Measurements from ENCODE around the gene EHD4.

Gene EHD4

DNA sequence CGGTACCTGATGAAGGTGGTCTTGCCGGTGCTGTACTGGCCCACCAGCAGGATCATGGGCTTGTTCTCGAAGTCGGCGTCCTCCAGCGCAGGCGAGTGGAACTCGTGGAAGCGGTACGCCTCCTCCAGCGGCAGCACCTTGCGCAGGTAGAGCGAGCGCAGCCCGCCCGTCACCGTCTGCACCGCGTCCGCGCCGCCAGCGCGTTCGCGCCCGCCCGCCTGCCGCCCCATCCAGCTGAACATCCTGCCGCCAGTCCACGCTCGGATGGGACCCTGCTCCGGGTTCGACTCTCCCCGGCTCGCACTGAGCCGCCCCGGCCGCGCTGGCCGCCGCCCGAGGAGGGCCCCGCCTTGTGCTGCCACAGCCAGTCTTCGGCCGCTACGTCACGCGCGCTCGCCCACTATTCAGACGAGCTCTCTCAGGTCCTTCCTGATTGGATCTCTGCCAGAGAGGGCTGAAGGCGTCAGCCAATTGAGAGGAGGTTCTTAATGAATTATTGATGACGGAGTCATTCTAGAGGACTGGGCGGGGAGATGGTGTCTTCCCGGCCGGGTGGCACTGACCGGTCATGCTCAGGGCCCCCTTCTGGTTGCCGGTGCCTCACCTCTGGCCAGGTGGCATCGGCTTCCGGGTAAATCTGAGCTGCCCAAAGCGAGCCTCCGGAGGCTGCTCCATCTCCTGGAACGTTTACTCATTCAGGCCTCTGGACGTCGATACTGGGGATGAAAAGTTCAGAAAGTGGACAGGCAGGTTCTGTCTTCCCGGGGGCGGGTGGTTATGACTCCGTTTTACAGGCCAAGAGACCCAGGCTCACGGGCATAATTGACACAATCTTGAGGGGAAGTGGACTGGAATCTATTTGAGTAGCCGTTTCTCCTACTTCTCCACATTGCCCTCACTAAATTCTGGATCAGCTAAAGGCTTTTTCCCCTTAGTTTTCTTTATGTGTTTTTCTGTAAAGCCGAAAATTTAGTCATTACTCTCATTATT is at the start of gene EHD4:
Gene EHD4, minus strand, starts transcription at position 305 of the 990 bp plus-strand sequence. Its CDS starts 63 bp downstream, at position 242.
- DNase-seq, result peak; percentile 94

DNA sequence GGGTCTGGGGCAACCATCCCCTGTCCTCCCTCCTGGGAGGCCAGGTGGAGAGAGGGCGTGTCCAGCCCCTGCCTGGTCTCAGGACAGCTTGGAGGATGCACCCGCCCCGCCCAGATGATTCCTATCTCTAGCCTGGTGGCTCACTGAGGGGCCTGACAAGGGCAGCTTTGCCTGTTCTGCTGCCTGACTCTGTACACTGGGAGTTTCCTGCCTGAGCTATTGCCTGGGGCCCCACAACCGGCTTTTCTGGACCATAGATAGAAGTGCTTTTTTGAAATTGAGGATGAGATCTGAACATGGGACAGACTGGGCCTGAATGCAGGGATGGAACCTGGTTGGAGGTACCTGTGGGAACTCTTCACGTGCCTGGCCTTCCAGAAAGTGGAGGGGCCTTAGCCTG is 49.2 kb upstream of the EHD4 start:
- DNase-seq, result no peak

DNA sequence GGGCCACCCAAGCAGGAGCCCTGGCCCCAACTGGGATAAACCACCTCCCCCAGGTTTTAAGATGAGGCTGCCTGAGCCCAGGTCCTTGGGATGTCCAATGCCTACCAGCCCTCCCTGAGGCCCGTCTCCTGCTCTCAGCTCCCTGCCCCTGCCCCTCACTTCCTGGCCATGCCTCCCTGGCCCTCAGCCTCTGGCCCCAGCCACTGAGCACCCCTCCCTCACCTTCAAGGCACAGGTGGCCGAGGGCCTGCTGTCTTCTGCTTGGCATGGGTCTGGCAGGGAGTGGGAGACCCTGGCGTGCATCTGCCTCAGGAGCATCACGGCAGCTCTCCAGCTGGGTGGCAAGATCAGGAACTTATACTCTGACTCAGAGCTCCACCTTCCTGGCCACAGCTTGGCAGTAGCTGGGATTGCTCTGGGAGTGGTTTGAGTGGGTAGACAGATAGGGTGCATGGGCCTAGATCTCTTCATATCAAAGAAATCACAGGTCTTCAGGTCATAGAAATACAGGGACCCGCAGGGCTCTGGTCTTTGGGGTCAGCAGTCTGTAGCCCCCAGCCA is 48.4 kb upstream of the EHD4 start, which contains the start of gene PLA2G4E:
Gene PLA2G4E, minus strand, starts transcription at position 330 of the 561 bp plus-strand sequence. Its CDS starts 12 bp downstream, at position 318.
- DNase-seq, result no peak

DNA sequence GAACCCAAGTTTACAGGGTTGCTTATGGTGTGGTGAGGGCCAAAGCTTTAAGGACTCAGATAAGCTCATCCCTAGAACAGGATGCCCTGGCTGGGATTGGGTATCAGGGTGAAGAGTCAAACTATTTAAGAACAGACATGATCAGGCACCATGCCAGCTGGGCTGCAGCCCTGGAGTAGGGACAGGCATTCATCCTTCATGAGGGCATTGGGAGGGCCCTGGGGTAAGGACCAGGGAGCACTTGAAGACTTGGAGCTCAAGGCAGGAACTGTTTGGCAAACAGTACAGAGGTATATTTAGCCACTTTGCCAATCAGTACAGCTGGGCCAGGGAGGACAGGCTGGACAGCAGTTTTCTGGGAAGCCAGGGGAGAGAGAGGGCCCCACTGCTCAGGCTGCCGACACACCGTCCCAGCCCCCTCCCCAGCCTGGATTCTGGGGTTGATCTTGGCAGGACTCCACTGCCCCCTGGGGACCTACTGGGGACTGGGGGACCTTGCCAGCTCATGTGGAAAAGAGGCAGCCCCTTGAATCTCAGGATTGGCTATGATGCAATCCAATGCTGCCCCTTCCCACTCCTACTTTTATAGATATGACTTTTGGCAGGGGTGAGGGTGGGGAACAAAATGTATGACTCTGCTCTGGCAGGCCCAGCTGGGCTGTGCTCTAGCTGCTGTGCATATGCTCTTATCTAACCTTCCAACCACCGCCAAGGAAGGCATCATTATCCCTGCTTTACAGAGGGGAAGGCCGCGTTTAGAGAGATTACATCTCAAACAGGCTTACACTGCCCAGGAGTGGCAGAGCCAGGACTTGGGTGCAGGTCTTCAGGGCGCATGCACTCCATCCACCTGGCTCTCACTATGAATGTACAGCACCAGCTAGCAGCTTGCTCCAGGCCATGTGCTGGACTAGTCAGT is 46.2 kb upstream of the EHD4 start:
- no peak for DNase-seq

DNA sequence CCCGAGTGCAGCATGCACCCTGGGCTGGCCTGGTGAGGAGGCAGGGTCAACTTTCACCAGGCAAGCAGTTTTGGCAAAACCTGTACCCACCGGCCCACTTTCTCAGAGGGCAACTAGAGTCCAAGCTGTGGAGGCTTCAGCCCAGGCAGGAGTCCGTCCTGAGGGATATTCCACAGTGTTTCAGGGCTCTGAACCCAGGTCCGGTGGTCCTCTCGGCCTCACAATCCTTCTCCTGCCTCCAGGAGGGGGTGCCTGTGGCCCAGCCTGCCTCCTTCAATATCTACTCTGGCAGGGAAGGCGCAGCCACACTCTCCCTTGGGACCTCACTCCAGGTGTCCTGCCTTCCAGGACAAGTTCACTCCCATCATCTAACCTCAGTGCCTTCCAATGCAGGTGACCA is 44.6 kb upstream of the EHD4 start:
- no peak for DNase-seq

DNA sequence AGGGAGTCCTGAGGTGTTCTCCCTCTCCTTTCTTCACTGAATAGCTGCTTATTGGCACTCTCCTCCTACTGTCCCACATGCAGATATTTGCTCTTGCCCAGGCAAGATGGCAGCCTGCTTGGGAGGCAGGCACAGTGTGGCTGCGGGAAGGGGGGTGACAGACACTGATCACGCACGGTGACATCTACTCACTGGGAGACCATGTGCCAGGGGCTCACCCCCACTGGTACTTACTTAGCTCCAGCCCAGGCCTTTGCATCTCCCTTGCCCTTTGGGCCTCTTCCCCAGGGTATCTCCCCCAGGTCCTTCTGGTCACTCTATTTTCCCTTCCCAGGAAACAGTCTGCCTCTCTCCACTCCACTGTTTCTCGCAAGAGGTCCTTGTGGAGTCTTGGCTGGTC is 42.0 kb upstream of the EHD4 start:
- DNase-seq, result no peak

DNA sequence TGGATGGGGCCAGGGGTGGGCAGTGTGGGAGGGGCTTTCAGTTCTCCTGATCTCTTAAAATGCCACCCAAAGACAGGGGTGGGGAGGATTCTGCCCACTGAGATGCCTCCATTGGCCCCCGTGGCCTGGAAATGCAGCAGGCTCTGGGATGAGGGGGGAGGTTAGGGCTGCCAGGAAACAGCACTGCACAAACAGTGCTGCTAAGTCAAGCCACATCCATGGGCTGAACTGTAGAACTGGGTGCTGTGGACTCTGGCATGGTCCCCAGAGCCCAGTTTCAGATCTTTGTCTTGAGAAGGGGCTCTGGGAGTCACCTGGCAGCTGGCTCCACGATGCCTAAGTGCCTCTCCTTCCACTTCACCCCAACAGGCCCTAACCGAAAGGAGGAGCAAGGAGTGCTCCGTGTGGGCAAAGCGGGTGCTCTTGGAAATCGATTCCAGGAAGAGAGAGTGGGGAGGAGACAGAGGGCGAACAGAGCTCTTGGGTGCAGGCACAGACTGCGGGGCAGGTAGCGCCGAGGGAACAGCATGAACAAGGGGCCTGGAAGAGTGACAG is 40.6 kb upstream of the EHD4 start:
- DNase-seq, result no peak

DNA sequence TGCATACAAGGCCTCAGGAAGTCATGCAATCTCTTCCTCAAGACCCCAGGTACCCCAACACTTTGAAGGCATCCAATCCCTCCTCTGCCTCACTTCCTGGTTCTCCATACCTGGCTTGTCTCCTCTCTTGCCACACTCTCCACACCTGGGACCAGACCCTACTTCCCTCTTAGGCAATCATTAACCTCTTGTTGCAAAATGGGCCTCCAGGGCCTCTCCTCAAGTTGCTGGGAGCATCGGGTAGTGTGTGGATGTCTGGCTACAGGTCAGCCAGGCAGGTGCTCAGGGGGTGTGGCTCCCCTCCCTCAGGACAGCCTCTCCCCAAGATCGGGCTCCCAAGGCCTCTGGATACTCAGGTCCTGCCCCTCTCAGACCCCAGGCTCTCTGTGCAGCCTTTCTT is 39.9 kb upstream of the EHD4 start:
- DNase-seq, result no peak

DNA sequence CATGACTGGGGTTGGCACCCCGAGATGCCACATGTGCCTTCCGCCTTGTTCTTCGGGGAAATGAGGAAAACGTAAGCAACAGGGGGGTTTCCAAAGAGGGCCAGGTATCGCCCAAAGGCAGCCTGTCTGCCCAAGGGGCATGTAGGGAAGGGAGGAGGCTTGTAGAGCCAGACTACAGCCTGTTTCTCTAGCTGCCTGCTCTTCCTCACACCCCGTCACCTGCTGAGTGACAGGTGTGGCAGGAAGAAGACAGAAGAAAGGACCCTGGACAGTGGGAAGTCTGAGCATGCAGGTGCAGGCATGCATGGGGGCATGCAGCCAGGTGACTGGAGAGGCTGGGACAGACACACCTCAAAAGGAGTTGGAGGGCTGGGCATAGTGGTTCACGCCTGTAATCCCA is 38.7 kb upstream of the EHD4 start:
- DNase-seq, result no peak

DNA sequence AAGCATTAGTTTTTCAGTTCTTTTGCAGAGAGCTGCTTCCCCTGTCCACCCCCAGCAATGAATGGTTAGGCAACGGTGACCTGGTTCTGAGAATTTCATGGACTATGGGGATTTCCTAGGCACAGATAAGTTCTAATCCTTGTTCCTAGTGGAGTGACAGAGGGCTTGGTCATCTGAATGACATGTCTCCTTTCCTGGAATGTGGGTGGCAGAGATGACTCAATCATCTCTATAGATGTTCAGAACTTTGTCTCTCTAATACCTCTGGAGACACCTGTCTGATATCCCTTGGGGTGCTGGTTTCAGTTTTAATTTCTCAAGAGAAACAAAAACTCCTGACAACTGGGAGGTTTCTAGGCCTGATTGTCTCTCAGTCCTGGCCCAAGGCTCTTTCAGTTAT is 38.1 kb upstream of the EHD4 start:
- no peak for DNase-seq

DNA sequence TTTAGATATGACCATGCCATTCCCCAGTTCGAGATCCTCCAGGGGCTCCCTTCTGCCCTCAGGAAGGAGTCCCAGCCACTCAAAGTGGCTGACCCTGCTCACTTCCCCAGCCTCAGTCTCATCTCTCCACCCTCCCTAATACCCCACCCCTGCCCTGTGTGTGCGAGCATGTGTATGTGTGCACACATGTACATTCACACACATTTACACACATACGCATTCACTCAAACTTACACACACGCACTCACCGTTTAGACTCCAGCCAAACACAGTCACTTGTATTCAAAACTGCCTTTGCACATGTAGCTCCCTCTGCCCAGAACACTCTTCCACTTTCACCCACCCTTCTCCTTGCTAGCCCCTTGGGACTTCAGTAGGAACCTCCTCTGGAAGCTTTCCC is 37.1 kb upstream of the EHD4 start:
- no peak for DNase-seq

DNA sequence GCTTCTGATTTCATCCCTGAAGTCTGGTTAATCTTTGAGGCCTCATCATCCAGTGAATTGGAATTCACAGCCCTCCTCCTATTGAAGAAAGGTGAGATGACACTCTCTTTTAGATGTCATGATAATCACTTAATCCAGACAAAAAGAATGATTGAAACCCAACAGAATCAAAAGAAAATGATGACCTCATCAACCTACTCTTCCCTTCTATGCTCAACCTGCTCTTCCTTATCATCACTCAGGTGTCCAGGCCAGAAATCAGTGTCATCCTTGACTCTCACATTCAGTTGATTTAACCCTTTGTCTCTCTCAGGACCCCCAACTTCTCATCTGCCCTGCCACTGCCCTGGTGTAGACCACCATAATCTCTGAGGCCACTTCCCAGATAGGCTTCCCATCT is 36.7 kb upstream of the EHD4 start:
- DNase-seq, result no peak

DNA sequence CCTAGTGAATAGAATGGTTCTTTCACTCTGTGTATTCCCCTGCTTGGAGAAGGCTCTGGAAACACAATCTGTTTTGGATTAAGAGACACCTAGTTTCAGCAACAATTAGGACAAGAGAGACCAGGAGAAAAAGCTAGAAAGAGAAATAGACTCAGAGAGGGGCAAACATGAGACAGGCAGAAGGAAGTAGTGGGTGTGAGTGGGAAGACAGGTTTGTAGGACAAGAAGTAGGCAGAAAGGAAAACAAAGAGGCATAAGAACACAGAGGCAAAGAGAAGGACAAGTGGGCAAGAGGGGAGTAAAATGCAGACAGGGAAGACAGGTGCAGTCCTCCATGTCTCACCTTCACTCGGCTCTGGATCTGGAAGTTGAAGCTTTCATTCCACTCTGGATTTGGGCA is 35.0 kb upstream of the EHD4 start:
- DNase-seq, result no peak

DNA sequence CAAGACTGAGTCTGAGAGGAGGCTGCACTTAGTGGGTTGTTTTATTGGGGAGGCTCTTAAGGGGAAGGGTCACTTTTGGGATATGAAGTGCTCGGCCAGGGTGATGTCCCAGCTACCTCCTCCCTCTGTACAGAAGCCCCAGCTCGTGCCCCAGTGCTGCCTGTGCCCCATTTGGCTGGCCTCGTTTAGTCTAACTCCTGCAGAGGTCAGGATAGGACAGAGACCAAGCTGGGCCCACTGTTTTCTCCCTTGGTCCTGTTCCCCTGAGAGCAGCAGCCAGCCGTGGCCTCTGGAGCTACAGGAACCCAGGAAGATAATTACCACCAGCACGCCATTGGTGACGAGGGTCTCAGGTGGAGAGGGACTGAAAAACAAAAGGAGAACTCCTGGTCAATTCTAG is 30.0 kb upstream of the EHD4 start:
- no peak for DNase-seq

DNA sequence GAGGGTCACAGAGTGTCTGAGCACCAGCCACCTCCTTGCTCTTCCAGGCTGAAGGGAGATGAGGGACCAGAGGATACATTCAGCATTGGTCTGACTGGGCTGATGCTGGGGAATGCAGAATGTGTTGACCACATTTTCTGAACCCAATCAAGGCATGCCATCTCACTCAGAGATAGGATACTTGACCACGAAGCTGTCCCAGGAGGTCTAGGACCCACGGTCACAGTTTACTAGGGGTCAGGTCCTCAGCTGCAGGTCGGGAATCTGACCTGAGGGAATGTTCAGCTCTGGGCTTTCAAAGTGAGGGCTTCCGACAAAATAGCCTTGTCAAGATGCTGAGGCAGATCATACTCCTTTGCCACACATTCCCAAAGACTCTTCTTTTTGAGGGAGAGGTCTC is 28.9 kb upstream of the EHD4 start:
- DNase-seq, result no peak

DNA sequence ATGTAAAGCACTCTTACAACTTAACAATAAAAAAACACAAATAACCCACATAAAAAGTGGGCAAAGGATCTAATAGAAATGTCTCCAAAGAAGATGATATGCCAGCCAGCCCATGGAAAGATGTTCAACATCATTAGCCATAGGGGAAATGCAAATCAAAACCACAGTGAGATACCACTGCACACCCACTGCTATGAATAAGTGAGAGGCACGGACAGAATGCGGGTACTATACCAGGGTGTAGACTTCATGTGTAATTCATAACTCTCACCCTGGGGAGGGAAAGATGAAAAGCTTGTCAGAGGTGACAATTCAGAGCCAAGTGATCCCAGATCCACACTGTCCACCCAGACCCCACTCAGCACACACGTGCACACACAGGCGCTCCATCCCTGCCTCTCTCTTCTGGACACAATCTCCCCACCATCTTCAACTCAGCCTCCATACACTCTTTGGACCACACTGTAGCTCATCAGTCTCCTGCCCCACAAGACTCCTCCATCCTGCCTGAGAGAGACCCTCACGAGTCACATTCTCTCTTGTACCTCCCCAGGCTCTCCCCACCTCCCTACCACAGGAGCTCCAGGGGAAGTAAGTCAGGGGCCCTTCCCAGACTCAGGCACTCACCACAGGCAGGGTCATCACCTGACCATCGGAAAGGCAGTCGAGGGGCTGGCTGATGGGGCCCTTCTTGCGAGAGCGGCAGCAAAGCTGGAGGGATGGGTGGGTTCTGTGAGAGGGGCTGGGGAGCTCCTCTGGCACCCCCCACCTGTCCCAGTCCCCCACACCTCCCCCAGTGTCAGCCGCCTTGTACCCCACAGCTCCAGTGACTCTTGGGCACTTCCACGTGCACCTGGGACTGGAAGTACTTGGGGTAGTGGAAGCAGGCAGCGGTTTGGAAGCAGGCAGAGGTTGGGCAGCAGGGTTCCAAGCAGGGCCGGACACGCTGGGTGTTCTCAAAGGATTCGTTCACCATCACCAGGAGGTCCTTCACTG is 27.2 kb upstream of the EHD4 start:
- no peak for DNase-seq

DNA sequence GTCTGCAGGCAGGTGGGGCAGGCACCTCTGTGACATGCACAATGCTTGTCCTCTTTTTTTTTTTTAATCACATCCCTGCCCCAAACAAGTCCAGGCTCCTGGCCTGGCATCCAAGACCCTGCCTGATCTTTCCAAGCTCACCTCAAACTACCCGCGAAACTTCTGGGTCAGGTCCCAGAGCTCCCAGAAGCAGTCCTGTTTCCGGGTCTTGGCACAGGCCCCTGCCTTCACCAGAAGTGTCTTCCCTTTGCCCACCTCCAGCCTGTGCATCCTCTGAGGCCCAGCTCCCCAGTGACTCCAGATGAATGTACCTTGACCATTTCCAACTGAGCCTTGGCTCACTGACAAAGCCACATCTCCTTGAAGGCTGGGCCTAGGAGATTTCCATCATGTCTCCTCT is 25.5 kb upstream of the EHD4 start:
- DNase-seq, result no peak

DNA sequence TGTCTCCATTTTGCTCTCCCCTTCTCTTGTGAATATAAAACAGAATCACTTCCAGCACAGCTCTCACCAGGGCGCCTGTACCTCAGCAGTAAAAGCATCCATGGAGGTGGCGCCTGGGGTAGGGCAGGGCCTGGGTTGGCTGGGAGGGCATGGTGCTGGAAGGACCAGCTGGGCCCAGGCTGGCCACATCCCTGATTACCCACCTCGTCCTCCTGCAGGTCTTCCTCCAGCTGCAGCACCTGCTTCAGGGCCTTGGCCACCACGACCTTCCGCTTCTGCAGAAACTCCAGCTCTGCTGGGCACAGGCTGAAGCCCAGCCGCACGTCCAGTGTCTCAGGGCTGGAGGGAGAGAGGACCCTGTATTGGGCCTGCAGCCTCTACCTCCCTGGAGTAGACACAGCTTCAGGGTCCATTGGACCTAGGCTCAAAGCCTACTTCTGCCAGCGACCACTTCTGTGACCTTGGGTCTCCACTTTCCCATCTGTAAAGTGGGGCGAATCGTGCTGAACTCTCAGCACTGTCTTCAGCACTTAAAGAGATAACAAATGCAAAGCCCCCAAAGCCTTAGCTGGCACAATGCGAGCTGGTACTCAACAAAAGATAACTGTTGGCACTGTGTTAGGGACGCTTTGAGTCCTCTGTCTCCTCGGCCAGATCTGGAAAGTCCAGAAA is 24.7 kb upstream of the EHD4 start:
- no peak for DNase-seq

DNA sequence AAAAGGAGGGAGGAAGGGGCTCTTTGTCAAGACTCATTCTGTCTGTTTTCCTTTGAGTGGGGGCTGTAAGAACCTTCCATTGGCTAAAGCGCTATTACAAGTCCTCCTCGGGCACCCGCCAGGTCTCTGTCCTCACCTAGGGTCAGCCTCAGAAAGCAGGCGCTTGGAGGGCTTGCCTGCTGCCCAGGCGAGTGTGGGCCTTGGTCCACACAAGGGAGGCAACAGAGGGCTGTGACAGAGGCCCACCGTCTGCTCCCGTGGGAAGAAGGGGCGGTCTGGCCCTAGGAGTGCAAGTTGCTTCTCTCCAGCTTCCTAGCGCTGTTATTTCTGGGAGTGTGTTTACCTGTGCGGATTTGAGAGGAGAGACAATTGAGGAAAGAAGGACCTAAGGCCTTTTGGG is 24.0 kb upstream of the EHD4 start:
- DNase-seq, result no peak

DNA sequence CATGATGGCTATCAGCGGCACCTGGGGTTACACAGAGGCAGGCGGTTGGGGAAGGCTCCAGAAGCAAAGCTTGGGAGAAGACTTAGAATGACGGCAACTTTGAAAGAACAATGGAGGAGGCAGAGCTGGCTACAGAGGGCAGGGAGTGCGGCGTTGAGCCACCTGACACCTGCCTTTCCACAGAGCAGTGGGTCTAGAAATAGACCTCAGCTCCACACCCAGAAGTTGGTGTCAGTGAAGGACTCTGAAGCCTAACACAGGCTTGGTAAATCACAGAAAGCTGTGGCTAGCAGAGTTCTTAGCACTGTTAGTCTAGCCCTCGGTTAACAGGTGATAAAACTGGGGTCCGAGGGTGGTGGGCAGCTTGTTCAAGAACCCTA is 23.1 kb upstream of the EHD4 start:
- DNase-seq, result no peak

Measured in activated CD8-positive, alpha-beta memory T cell treated with anti-CD3 and anti-CD28 coated beads, Interleukin-2, amount 50 U/mL, for 4 hours (primary cell).